SK-N-SH treated with all-trans-retinoic acid at 6 μM for 48 hours (cell line): ENCODE data around the gene PBRM1.

Experiments
- ATAC-seq: fragments of 200-7000 bp; cut with Tn5 transposase; 3 replicates; pipeline ENCODE4 v1.9.1; 2020; ENCODE audit warnings: mild to moderate bottlenecking, moderate library complexity
- ARNTL ChIP-seq: fragments of 450-650 bp; formaldehyde crosslinking; IDR thresholded peaks from 2 replicates; pipeline ENCODE4 v1.5.0; 2020; ENCODE audit warnings: low read depth, mild to moderate bottlenecking, moderate library complexity, borderline replicate concordance
- CSDC2 ChIP-seq: fragments of 250-450 bp; sonication (Bioruptor Pico); IDR thresholded peaks from 2 replicates; pipeline ENCODE4 v1.5.0; 2020; ENCODE audit warnings: mild to moderate bottlenecking, moderate library complexity
- ESRRG ChIP-seq: fragments of 250-450 bp; sonication (Bioruptor Pico); IDR thresholded peaks from 2 replicates; pipeline ENCODE4 v1.6.1; 2021; ENCODE audit warnings: mild to moderate bottlenecking
- GLIS3 ChIP-seq: fragments of 250-450 bp; sonication (Bioruptor Pico); IDR thresholded peaks from 2 replicates; pipeline ENCODE4 v1.5.0; 2020; ENCODE audit warnings: mild to moderate bottlenecking, moderate library complexity
- ISL1 ChIP-seq: fragments of 250-450 bp; sonication (Bioruptor Pico); IDR thresholded peaks from 2 replicates; pipeline ENCODE4 v2.1.2; 2022; ENCODE audit warnings: mild to moderate bottlenecking, moderate library complexity
- OSR1 ChIP-seq: fragments of 250-450 bp; sonication (Bioruptor Pico); IDR thresholded peaks from 2 replicates; pipeline ENCODE4 v1.8.0; 2022; ENCODE audit warnings: moderate library complexity, mild to moderate bottlenecking, inconsistent platforms
- PPARA ChIP-seq: fragments of 250-450 bp; sonication (Bioruptor Pico); IDR thresholded peaks from 2 replicates; pipeline ENCODE4 v1.5.0; 2020; ENCODE audit warnings: mild to moderate bottlenecking, borderline replicate concordance
- RARB ChIP-seq: fragments of 250-450 bp; sonication (Bioruptor Pico); IDR thresholded peaks from 2 replicates; pipeline ENCODE4 v1.8.0; 2021; ENCODE audit warnings: mild to moderate bottlenecking, moderate library complexity
- SNAI2 ChIP-seq: fragments of 250-450 bp; sonication (Bioruptor Pico); IDR thresholded peaks from 2 replicates; pipeline ENCODE4 v1.5.0; 2020; ENCODE audit warnings: mild to moderate bottlenecking, moderate library complexity
- TCF4 ChIP-seq: fragments of 250-450 bp; sonication (Bioruptor Pico); IDR thresholded peaks from 2 replicates; pipeline ENCODE4 v1.8.0; 2021; ENCODE audit warnings: mild to moderate bottlenecking, moderate library complexity, borderline replicate concordance
- TOX ChIP-seq: fragments of 250-450 bp; sonication (Bioruptor Pico); IDR thresholded peaks from 2 replicates; pipeline ENCODE4 v1.8.0; 2021; ENCODE audit warnings: mild to moderate bottlenecking, moderate library complexity, borderline replicate concordance
- ZC3H10 ChIP-seq: fragments of 250-450 bp; sonication (Bioruptor Pico); IDR thresholded peaks from 2 replicates; pipeline ENCODE4 v1.5.1; 2021; ENCODE audit warnings: mild to moderate bottlenecking, moderate library complexity
- ZFP30 ChIP-seq: fragments of 450-650 bp; formaldehyde crosslinking; IDR thresholded peaks from 2 replicates; pipeline ENCODE4 v1.5.0; 2022; ENCODE audit warnings: mild to moderate bottlenecking, moderate library complexity
- ZNF565 ChIP-seq: fragments of 450-650 bp; formaldehyde crosslinking; conservative IDR thresholded peaks from 2 replicates; pipeline ENCODE4 v1.5.0; 2020; ENCODE audit warnings: low read depth, mild to moderate bottlenecking, moderate library complexity
- ZNF70 ChIP-seq: fragments of 450-650 bp; formaldehyde crosslinking; IDR thresholded peaks from 2 replicates; pipeline ENCODE4 v1.5.0; 2020; ENCODE audit warnings: mild to moderate bottlenecking, moderate library complexity
- ZNF8 ChIP-seq: fragments of 450-650 bp; formaldehyde crosslinking; IDR thresholded peaks from 2 replicates; pipeline ENCODE4 v1.5.0; 2020; ENCODE audit warnings: mild to moderate bottlenecking, moderate library complexity
- TF ChIP-seq, protein P1 (sequence below): fragments of 250-450 bp; sonication (Bioruptor Pico); IDR thresholded peaks from 2 replicates; pipeline ENCODE4 v1.8.0; 2020; ENCODE audit warnings: mild to moderate bottlenecking, moderate library complexity, borderline replicate concordance
- TF ChIP-seq, protein P2 (sequence below): fragments of 250-450 bp; sonication (Bioruptor Pico); IDR thresholded peaks from 2 replicates; pipeline ENCODE4 v1.5.1; 2021; ENCODE audit warnings: mild to moderate bottlenecking, moderate library complexity
- TF ChIP-seq, protein P3 (sequence below): fragments of 250-450 bp; sonication (Bioruptor Pico); IDR thresholded peaks from 2 replicates; pipeline ENCODE4 v1.5.1; 2020; ENCODE audit warnings: low read depth, mild to moderate bottlenecking, moderate library complexity
- TF ChIP-seq, protein P4 (sequence below): fragments of 250-450 bp; sonication (Bioruptor Pico); IDR thresholded peaks from 2 replicates; pipeline ENCODE4 v1.5.0; 2020; ENCODE audit warnings: mild to moderate bottlenecking, moderate library complexity
- TF ChIP-seq, protein P5 (sequence below): fragments of 250-450 bp; sonication (Bioruptor Pico); IDR thresholded peaks from 2 replicates; pipeline ENCODE4 v1.8.0; 2021; ENCODE audit warnings: low read depth, mild to moderate bottlenecking, moderate library complexity, borderline replicate concordance

PBRM1 gene

DNA sequence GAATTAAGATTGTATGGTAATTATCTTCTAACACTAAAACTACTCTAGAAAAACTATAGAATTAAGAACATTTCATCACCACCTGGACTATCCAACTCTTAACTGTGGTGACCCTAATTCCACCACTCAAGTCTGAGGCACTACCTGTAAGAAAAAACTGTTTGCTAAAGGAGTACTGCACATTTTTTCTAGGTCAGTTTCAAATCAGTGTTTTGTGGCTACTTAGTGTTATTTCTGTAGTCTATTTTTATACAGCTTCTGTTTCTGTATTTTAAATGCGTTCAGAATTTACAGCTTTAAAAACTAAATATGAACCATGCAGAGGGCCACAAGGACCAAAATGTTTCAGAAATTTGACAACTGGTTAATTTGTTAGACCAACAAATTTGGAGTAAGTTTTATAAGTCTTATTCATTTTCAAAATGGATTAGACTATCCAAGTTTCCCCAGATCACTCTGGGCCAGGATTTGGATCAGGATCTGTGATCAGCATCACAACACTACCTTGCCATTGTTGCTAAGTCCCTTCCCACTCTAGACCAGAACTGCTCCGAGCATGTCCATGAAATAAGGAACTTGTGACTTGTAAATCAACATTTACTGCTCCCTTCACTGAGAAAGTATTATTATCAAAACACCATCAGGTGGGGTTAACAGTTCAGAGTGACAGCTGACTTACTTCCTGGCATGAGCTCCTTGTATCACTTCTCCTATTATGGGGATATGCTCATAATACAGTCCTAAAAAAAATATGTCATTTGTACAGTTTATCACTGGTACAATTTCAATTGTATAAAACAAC is 11.3 kb upstream of the PBRM1 start (continued):
- TF ChIP-seq, protein P1, sequence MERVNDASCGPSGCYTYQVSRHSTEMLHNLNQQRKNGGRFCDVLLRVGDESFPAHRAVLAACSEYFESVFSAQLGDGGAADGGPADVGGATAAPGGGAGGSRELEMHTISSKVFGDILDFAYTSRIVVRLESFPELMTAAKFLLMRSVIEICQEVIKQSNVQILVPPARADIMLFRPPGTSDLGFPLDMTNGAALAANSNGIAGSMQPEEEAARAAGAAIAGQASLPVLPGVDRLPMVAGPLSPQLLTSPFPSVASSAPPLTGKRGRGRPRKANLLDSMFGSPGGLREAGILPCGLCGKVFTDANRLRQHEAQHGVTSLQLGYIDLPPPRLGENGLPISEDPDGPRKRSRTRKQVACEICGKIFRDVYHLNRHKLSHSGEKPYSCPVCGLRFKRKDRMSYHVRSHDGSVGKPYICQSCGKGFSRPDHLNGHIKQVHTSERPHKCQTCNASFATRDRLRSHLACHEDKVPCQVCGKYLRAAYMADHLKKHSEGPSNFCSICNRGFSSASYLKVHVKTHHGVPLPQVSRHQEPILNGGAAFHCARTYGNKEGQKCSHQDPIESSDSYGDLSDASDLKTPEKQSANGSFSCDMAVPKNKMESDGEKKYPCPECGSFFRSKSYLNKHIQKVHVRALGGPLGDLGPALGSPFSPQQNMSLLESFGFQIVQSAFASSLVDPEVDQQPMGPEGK (CRISPR knock-in tag), result no peak
- TF ChIP-seq TCF4 (CRISPR knock-in tag) (no peak), ZNF565 (CRISPR knock-in tag) (no peak), PPARA (CRISPR knock-in tag) (no peak), ISL1 (no peak), ZC3H10 (CRISPR knock-in tag) (no peak), RARB (CRISPR knock-in tag) (no peak)

DNA sequence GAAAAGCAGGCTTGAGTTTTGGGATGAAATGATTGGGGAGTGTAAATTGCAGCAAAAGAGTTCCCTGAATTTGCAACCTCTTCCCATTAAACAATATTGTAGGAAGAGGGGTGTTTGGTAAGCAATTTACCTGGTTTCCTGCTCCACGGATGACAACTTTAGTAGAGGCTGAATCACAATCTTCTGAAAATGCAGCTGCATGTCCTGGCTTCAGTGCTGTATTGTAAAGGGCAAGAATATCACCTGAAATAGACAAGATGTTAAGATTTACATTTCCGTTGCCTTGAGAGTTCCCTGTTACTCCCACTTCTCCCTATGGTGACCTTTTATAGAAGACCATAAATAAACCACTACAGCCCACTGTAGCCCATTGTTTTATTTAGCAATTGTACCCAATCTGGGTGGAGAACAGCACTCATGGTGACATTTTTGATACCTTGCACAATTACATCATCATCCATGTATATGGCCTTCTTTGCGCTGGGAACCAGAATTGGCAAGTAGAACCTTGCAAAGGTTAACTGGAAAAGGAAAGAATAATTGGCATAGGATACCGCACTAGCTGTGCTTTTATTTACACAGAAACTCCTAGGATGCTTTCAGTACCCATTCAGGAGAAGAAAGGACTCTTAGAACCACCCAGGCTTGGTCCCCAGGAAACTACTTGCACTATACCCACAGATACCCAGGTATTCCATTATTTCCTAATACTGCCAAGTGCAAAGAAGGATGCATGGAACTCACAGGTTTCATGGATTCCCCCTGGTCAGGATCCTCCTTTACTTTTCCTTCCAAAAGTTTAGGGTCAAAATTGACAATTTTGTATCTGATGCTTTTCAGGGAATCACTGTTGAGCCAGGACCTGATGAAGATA is 10.3 kb upstream of the PBRM1 start:
- no peak for ATAC-seq
- TF ChIP-seq, protein P2, sequence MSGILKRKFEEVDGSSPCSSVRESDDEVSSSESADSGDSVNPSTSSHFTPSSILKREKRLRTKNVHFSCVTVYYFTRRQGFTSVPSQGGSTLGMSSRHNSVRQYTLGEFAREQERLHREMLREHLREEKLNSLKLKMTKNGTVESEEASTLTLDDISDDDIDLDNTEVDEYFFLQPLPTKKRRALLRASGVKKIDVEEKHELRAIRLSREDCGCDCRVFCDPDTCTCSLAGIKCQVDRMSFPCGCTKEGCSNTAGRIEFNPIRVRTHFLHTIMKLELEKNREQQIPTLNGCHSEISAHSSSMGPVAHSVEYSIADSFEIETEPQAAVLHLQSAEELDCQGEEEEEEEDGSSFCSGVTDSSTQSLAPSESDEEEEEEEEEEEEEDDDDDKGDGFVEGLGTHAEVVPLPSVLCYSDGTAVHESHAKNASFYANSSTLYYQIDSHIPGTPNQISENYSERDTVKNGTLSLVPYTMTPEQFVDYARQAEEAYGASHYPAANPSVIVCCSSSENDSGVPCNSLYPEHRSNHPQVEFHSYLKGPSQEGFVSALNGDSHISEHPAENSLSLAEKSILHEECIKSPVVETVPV (CRISPR knock-in tag), result no peak
- TF ChIP-seq RARB (CRISPR knock-in tag), result no peak
- TF ChIP-seq, protein P3, sequence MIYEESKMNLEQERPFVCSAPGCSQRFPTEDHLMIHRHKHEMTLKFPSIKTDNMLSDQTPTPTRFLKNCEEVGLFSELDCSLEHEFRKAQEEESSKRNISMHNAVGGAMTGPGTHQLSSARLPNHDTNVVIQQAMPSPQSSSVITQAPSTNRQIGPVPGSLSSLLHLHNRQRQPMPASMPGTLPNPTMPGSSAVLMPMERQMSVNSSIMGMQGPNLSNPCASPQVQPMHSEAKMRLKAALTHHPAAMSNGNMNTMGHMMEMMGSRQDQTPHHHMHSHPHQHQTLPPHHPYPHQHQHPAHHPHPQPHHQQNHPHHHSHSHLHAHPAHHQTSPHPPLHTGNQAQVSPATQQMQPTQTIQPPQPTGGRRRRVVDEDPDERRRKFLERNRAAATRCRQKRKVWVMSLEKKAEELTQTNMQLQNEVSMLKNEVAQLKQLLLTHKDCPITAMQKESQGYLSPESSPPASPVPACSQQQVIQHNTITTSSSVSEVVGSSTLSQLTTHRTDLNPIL (CRISPR knock-in tag), result no peak; the same call in 1 of the 2 replicates
- no peak for TF ChIP-seq ESRRG (CRISPR knock-in tag)
- TF ChIP-seq SNAI2, result no peak
- no peak for TF ChIP-seq ZNF565 (CRISPR knock-in tag)
- TF ChIP-seq ZFP30, result no peak
- TF ChIP-seq TCF4 (CRISPR knock-in tag), result no peak
- TF ChIP-seq ZNF70, result no peak
- no peak for TF ChIP-seq CSDC2
- TF ChIP-seq PPARA (CRISPR knock-in tag), result no peak
- no peak for TF ChIP-seq ISL1

DNA sequence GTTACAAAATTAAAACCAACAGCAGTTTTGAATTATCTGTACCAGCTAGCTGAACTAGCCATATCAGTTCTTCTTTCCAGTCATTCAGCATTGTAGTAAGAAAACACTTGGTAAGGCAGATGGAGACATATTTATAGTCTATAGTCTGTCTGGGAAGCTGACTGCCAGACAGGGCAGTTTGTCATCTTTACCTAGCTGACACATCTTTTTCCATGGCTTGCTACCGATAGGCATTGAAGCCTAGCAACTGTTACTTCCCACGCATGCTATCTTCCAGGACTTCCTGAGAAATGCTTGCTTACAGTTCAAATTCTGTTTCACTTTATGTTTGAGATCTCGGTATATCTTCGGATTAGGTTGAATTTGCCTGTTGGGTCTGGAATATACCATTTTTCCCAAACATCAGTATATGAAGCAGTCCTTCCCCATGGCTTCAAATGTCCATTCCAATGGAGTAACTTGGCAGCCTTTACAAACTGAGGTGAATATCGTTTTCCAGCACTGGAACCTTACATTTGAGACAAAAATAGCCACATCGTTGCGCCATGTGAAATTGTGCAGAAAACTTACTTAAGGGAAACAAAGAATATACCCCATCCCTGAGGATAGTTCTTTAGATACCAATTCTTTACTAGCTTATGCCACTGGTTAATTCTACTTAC is 8.9 kb upstream of the PBRM1 start:
- TF ChIP-seq SNAI2 (no peak), ZNF8 (CRISPR knock-in tag) (no peak), TCF4 (CRISPR knock-in tag) (no peak)
- TF ChIP-seq, protein P4, sequence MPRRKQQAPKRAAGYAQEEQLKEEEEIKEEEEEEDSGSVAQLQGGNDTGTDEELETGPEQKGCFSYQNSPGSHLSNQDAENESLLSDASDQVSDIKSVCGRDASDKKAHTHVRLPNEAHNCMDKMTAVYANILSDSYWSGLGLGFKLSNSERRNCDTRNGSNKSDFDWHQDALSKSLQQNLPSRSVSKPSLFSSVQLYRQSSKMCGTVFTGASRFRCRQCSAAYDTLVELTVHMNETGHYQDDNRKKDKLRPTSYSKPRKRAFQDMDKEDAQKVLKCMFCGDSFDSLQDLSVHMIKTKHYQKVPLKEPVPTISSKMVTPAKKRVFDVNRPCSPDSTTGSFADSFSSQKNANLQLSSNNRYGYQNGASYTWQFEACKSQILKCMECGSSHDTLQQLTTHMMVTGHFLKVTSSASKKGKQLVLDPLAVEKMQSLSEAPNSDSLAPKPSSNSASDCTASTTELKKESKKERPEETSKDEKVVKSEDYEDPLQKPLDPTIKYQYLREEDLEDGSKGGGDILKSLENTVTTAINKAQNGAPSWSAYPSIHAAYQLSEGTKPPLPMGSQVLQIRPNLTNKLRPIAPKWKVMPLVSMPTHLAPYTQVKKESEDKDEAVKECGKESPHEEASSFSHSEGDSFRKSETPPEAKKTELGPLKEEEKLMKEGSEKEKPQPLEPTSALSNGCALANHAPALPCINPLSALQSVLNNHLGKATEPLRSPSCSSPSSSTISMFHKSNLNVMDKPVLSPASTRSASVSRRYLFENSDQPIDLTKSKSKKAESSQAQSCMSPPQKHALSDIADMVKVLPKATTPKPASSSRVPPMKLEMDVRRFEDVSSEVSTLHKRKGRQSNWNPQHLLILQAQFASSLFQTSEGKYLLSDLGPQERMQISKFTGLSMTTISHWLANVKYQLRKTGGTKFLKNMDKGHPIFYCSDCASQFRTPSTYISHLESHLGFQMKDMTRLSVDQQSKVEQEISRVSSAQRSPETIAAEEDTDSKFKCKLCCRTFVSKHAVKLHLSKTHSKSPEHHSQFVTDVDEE (CRISPR knock-in tag), result no peak
- ATAC-seq, result no peak

DNA sequence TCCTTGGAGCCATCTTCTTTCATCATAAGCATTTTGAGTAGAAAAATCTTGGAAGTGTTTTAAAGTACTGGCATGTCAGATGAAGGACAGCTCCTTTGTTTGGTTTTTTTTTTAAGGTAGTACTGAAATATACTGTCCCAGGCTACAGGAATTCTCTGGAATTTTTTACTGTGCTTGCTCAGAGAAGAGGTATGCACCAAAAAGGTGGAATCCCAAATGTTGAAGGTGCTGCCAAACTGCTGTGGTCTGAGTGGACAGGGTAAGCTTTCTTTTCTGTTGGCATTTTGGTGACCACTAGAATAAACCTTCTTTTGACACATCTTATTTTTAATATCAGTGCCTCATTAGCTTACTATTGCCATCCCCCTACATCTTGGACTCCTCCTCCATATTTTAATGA is 7.4 kb upstream of the PBRM1 start:
- no peak for TF ChIP-seq ZC3H10 (CRISPR knock-in tag)
- TF ChIP-seq, protein P5, sequence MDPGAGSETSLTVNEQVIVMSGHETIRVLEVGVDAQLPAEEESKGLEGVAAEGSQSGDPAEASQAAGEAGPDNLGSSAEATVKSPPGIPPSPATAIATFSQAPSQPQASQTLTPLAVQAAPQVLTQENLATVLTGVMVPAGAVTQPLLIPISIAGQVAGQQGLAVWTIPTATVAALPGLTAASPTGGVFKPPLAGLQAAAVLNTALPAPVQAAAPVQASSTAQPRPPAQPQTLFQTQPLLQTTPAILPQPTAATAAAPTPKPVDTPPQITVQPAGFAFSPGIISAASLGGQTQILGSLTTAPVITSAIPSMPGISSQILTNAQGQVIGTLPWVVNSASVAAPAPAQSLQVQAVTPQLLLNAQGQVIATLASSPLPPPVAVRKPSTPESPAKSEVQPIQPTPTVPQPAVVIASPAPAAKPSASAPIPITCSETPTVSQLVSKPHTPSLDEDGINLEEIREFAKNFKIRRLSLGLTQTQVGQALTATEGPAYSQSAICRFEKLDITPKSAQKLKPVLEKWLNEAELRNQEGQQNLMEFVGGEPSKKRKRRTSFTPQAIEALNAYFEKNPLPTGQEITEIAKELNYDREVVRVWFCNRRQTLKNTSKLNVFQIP, result no peak
- no peak for TF ChIP-seq SNAI2
- no peak for TF ChIP-seq OSR1 (CRISPR knock-in tag)
- TF ChIP-seq, protein P4 (CRISPR knock-in tag), result no peak
- no peak for TF ChIP-seq TCF4 (CRISPR knock-in tag)
- TF ChIP-seq ZNF70, result no peak
- TF ChIP-seq ZNF8 (CRISPR knock-in tag), result no peak
- TF ChIP-seq ZNF565 (CRISPR knock-in tag), result no peak
- TF ChIP-seq GLIS3 (CRISPR knock-in tag), result no peak
- no peak for TF ChIP-seq TOX
- TF ChIP-seq ARNTL (CRISPR knock-in tag), result no peak
- ATAC-seq, result no peak; the same call in 2 of the 3 replicates
